Astrocyte (in vitro differentiated cells and primary cell): ENCODE data around the gene BNIPL. TPM values are rescaled to one million over a fixed set of nuclear protein-coding genes. Genes with fewer than 3 reads are reported as not detected.

Experiments
- DNase-seq: peaks from one replicate; pipeline ENCODE4 v3.0.0-alpha.2; 2010; ENCODE audit warnings: low read depth
- FAIRE-seq: peaks from 2 replicates; lab custom pipeline; 2011; peaks lifted over from hg19 to GRCh38; lab: Jason Lieb, UNC
- H2AFZ ChIP-seq: 2 replicates; pipeline ENCODE4 v1.6.0; 2012; ENCODE audit warnings: low read depth, low read length, inconsistent platforms
- H3K27ac ChIP-seq: 2 replicates; pipeline ENCODE4 v1.5.1; 2011; ENCODE audit warnings: low read depth, low read length, inconsistent platforms
- H3K27me3 ChIP-seq: 2 replicates; pipeline ENCODE4 v1.6.0; 2011; ENCODE audit warnings: low read length, inconsistent platforms; ENCODE audit not compliant: insufficient read depth
- H3K36me3 ChIP-seq: 2 replicates; pipeline ENCODE4 v1.5.1; 2011; ENCODE audit warnings: low read length, inconsistent platforms; ENCODE audit not compliant: insufficient read depth
- H3K4me1 ChIP-seq: 2 replicates; pipeline ENCODE4 v1.5.1; 2011; ENCODE audit warnings: low read length, inconsistent platforms; ENCODE audit not compliant: insufficient read depth
- H3K4me2 ChIP-seq: 2 replicates; pipeline ENCODE4 v1.6.0; 2012; ENCODE audit warnings: low read length, inconsistent platforms
- H3K4me3 ChIP-seq: 2 replicates; pipeline ENCODE4 v1.5.1; 2011; ENCODE audit warnings: low read depth, mild to moderate bottlenecking, low read length, inconsistent platforms; ENCODE audit not compliant: insufficient read depth
- H3K79me2 ChIP-seq: 2 replicates; pipeline ENCODE4 v1.6.0; 2012; ENCODE audit warnings: mild to moderate bottlenecking, low read length, inconsistent platforms; ENCODE audit not compliant: insufficient read depth
- H3K9ac ChIP-seq: 2 replicates; pipeline ENCODE4 v1.6.0; 2012; ENCODE audit warnings: mild to moderate bottlenecking, low read length, inconsistent platforms
- H3K9me3 ChIP-seq: 2 replicates; pipeline ENCODE4 v1.5.1; 2012; ENCODE audit warnings: low read depth, mild to moderate bottlenecking, low read length, inconsistent platforms; ENCODE audit not compliant: insufficient read depth
- H4K20me1 ChIP-seq: 2 replicates; pipeline ENCODE4 v1.6.0; 2012; ENCODE audit warnings: low read length, inconsistent platforms; ENCODE audit not compliant: insufficient read depth
- H3K27ac Mint-ChIP-seq: one replicate; pipeline ENCODE4 v1.8.0; 2021; ENCODE audit warnings: mild to moderate bottlenecking, mixed read lengths; ENCODE audit not compliant: unreplicated experiment
- H3K27me3 Mint-ChIP-seq: one replicate; pipeline ENCODE4 v1.8.0; 2021; ENCODE audit warnings: low read depth, mixed read lengths; ENCODE audit not compliant: unreplicated experiment
- H3K36me3 Mint-ChIP-seq: one replicate; pipeline ENCODE4 v1.8.0; 2021; ENCODE audit warnings: low read depth, mixed read lengths; ENCODE audit not compliant: unreplicated experiment
- H3K4me1 Mint-ChIP-seq: one replicate; pipeline ENCODE4 v1.8.0; 2021; ENCODE audit warnings: low read depth, mixed read lengths; ENCODE audit not compliant: unreplicated experiment
- H3K4me3 Mint-ChIP-seq: one replicate; pipeline ENCODE4 v1.8.0; 2021; ENCODE audit warnings: mild to moderate bottlenecking, moderate library complexity, mixed read lengths; ENCODE audit not compliant: unreplicated experiment
- H3K9me3 Mint-ChIP-seq: one replicate; pipeline ENCODE4 v1.8.0; 2021; ENCODE audit warnings: mild to moderate bottlenecking, mixed read lengths; ENCODE audit not compliant: unreplicated experiment
- EZH2 ChIP-seq: IDR thresholded peaks from 2 replicates; pipeline ENCODE4 v1.6.1; 2012; ENCODE audit warnings: mild to moderate bottlenecking, low read length, inconsistent platforms; ENCODE audit not compliant: insufficient read depth
- total RNA-seq: library from RNA; stranded (reverse); gene quantifications from 2 replicates; pipeline ENCODE4 v1.2.1, GENCODE V29; 2021
- TF ChIP-seq, protein P1 (sequence below): IDR thresholded peaks from 2 replicates; pipeline ENCODE4 v1.5.1; 2011; ENCODE audit warnings: low read depth, mild to moderate bottlenecking, inconsistent platforms, low read length, moderate library complexity; ENCODE audit not compliant: insufficient read depth

BNIPL gene
- total RNA-seq, 1 donor from 2014 or later = 0.73 TPM

DNA sequence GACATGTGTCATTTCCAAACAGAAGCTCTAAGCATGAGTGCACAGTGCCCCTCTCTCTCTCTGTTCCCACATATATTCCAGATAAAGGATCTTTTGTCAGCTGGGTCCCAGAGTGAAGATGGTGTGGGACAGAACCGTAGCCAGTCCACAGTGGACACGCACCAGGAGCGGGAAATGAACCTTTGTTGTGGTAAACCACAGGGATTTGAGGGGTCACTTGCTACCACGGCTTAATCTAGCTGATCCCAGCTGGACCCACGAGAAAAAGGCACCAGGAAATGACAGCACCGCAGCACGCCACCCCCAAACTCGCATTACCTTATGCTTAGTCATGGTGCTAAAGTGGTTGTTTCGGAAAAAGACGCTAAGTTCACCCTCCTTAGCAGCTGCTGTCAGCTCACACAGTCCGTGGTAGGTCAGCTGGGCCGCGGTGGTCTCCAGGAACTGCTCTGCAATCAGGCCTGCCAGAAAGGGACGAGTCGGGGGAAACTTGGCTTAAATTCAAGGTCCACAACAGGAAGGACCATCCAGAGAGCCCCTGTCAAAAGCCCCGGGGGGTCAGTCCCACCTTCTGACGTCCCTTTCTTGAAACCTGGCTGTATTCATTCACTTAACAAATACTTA lies 37.2 kb upstream of the BNIPL start:
- peaks cover 38% of the 10 kb centered on the region for H3K4me1 Mint-ChIP-seq
- Histone ChIP-seq H3K4me3 (peak overlapping the region; percentile 27), H3K4me2 (peak overlapping the region; percentile 77), H3K79me2 (no peaks in the 10 kb centered on the region), H3K36me3 (no peaks in the 10 kb centered on the region), H3K9me3 (no peaks in the 10 kb centered on the region), H3K27ac (peak overlapping the region; percentile 79), H4K20me1 (no peaks in the 10 kb centered on the region), H3K9ac (peak overlapping the region; percentile 71), H3K27me3 (no peaks in the 10 kb centered on the region), H3K4me1 (peaks cover 31% of the 10 kb centered on the region), H2AFZ (peak overlapping the region; percentile 24)
- TF ChIP-seq, protein P1, sequence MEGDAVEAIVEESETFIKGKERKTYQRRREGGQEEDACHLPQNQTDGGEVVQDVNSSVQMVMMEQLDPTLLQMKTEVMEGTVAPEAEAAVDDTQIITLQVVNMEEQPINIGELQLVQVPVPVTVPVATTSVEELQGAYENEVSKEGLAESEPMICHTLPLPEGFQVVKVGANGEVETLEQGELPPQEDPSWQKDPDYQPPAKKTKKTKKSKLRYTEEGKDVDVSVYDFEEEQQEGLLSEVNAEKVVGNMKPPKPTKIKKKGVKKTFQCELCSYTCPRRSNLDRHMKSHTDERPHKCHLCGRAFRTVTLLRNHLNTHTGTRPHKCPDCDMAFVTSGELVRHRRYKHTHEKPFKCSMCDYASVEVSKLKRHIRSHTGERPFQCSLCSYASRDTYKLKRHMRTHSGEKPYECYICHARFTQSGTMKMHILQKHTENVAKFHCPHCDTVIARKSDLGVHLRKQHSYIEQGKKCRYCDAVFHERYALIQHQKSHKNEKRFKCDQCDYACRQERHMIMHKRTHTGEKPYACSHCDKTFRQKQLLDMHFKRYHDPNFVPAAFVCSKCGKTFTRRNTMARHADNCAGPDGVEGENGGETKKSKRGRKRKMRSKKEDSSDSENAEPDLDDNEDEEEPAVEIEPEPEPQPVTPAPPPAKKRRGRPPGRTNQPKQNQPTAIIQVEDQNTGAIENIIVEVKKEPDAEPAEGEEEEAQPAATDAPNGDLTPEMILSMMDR = no peak
- no peak for TF ChIP-seq EZH2
- H3K9me3 Mint-ChIP-seq = peaks cover 2% of the 10 kb centered on the region
- FAIRE-seq (peak; percentile 52), DNase-seq (peak; percentile 93)
- H3K4me3 Mint-ChIP-seq = peak overlapping the region; percentile 45
- peak overlapping the region; percentile 92 for H3K27ac Mint-ChIP-seq
- H3K36me3 Mint-ChIP-seq = peaks cover 11% of the 10 kb centered on the region
- no peaks in the 10 kb centered on the region for H3K27me3 Mint-ChIP-seq

DNA sequence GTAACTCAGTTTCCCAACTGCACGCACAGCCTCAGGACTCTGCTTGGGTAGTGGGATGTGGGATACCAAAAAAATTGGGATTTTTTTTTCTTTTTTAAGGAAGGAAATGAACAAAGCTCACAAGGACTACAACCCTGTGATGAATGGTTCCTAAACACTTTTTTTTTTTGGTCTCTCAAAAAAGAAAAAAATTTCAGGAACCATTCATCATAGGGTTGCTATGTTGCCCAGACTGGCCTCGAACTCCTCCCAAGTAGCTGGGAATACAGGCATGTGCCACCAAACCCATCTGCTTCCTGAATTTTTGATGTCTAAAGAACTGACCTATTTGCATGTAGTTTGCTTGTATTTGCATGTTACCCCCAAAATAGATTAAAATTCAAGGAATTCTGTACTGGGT lies 36.5 kb upstream of the BNIPL start:
- no peaks in the 10 kb centered on the region for H3K27me3 Mint-ChIP-seq
- TF ChIP-seq EZH2 = no peak
- TF ChIP-seq, protein P1 = no peak
- Histone ChIP-seq H4K20me1 (no peaks in the 10 kb centered on the region), H3K9me3 (no peaks in the 10 kb centered on the region), H3K27me3 (no peaks in the 10 kb centered on the region), H3K79me2 (no peaks in the 10 kb centered on the region), H3K4me2 (peak overlapping the region; percentile 77), H3K36me3 (no peaks in the 10 kb centered on the region), H3K4me1 (peaks cover 31% of the 10 kb centered on the region), H3K9ac (peak overlapping the region; percentile 71), H3K4me3 (no peak overlapping the region), H2AFZ (no peak overlapping the region), H3K27ac (no peak overlapping the region)
- H3K9me3 Mint-ChIP-seq = peaks cover 2% of the 10 kb centered on the region
- H3K4me1 Mint-ChIP-seq = peaks cover 39% of the 10 kb centered on the region
- DNase-seq (no peak), FAIRE-seq (no peak)
- H3K36me3 Mint-ChIP-seq = peaks cover 11% of the 10 kb centered on the region
- peak overlapping the region; percentile 92 for H3K27ac Mint-ChIP-seq
- peak overlapping the region; percentile 52 for H3K4me3 Mint-ChIP-seq

DNA sequence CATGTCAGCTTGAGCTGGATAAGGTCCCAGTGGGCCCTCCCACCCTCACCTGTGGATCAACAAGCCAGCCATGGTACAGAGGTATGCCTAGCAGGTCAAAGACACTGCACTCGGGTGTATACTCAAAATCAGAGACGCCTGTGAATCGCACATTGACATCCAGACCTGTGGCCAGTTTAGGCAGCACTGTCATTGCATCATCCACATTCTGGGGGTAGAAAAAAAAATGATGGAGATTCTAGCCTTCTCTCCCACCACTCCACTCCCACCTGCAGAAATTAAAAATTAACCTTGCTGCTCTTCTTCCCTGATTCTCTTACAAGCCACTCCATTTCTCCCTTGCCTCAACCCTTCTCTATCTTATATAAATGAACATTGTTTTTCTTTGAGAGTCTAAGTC lies 36.0 kb upstream of the BNIPL start:
- Histone ChIP-seq H3K27ac (no peak overlapping the region), H3K9me3 (no peaks in the 10 kb centered on the region), H3K9ac (no peak overlapping the region), H3K27me3 (no peaks in the 10 kb centered on the region), H3K4me1 (peaks cover 33% of the 10 kb centered on the region), H2AFZ (no peak overlapping the region), H3K4me3 (no peak overlapping the region), H3K79me2 (peaks cover 1% of the 10 kb centered on the region), H3K36me3 (no peaks in the 10 kb centered on the region), H4K20me1 (no peaks in the 10 kb centered on the region), H3K4me2 (no peak overlapping the region)
- peaks cover 12% of the 10 kb centered on the region for H3K36me3 Mint-ChIP-seq
- peaks cover 2% of the 10 kb centered on the region for H3K9me3 Mint-ChIP-seq
- H3K4me1 Mint-ChIP-seq = peaks cover 40% of the 10 kb centered on the region
- FAIRE-seq (no peak), DNase-seq (no peak)
- no peaks in the 10 kb centered on the region for H3K27me3 Mint-ChIP-seq
- H3K27ac Mint-ChIP-seq = peak overlapping the region; percentile 92
- peak overlapping the region; percentile 52 for H3K4me3 Mint-ChIP-seq
- no peak for TF ChIP-seq EZH2
- TF ChIP-seq, protein P1 = no peak
